ENCODE results near the gene PIP5KL1.

GRCh38 chr9:127897193-127897692 lies 33.3 kb downstream of the PIP5KL1 start:
- TF ChIP-seq, protein P1, sequence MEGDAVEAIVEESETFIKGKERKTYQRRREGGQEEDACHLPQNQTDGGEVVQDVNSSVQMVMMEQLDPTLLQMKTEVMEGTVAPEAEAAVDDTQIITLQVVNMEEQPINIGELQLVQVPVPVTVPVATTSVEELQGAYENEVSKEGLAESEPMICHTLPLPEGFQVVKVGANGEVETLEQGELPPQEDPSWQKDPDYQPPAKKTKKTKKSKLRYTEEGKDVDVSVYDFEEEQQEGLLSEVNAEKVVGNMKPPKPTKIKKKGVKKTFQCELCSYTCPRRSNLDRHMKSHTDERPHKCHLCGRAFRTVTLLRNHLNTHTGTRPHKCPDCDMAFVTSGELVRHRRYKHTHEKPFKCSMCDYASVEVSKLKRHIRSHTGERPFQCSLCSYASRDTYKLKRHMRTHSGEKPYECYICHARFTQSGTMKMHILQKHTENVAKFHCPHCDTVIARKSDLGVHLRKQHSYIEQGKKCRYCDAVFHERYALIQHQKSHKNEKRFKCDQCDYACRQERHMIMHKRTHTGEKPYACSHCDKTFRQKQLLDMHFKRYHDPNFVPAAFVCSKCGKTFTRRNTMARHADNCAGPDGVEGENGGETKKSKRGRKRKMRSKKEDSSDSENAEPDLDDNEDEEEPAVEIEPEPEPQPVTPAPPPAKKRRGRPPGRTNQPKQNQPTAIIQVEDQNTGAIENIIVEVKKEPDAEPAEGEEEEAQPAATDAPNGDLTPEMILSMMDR (IDR thresholded peaks at IDR 0.05; ENCODE audit: control extremely low read depth in 1 of 3, insufficient read depth in 1 of 3, low read depth in 1 of 3, low read length in 3 of 3): no peak
- TF ChIP-seq SIN3A (conservative IDR thresholded peaks at IDR 0.05 in 1 of 2, IDR thresholded peaks at IDR 0.05 in 1 of 2; ENCODE audit: low read depth in 1 of 2, low read length in 2 of 2) (no peak), POLR2A (IDR thresholded peaks at IDR 0.05; ENCODE audit: control extremely low read depth in 1 of 2, low read depth in 2 of 2, low read length in 2 of 2) (peak in 1 of 2 experiments; percentile 59; a peak in 2 of 3 replicates)
